Type B pancreatic cell (in vitro differentiated cells): ENCODE measurements around the gene LCN6. TPM values are rescaled to one million over a fixed set of nuclear protein-coding genes. Genes with fewer than 3 reads are reported as not detected.
"Not testable (repeated sequence)": the region's sequence is repeated elsewhere in the genome, so short reads cannot be mapped to it uniquely, and the experiment has no call there.

Source experiments
- DNase-seq: peaks from one replicate; pipeline ENCODE4 v3.0.0; 2021; ENCODE audit warnings: mixed read lengths; ENCODE audit not compliant: unreplicated experiment; ENCODE audit errors: extremely low spot score
- H3K27ac Mint-ChIP-seq: 2 replicates; pipeline ENCODE4 v1.8.0; 2021; ENCODE audit warnings: mild to moderate bottlenecking, mixed read lengths
- H3K27me3 Mint-ChIP-seq: 2 replicates; pipeline ENCODE4 v1.8.0; 2021; ENCODE audit warnings: mixed read lengths
- H3K36me3 Mint-ChIP-seq: 2 replicates; pipeline ENCODE4 v1.8.0; 2021; ENCODE audit warnings: mixed read lengths
- H3K4me1 Mint-ChIP-seq: one replicate; pipeline ENCODE4 v1.8.0; 2021; ENCODE audit warnings: mixed read lengths; ENCODE audit not compliant: unreplicated experiment
- H3K4me3 Mint-ChIP-seq: 2 replicates; pipeline ENCODE4 v1.8.0; 2021; ENCODE audit warnings: mild to moderate bottlenecking, mixed read lengths
- H3K9me3 Mint-ChIP-seq: 2 replicates; pipeline ENCODE4 v1.8.0; 2021; ENCODE audit warnings: mixed read lengths
- CTCF ChIP-seq: fragments of 200-600 bp; sonication (generic); conservative IDR thresholded peaks from 2 replicates; pipeline ENCODE4 v1.5.0; 2021; ENCODE audit warnings: antibody characterized with exemption, mild to moderate bottlenecking
- total RNA-seq: library from RNA; stranded (reverse); gene quantifications from 2 replicates; pipeline ENCODE4 v1.2.1, GENCODE V29; 2021; ENCODE audit warnings: low replicate concordance

Gene LCN6
- total RNA-seq, 1 donor from 2014 or later = not detected

GRCh38 chr9:136769710-136770191, 21.4 kb upstream of the LCN6 start:
- peaks cover 5% of the 10 kb centered on the region for H3K9me3 Mint-ChIP-seq
- no peaks in the 10 kb centered on the region for H3K36me3 Mint-ChIP-seq
- peaks cover 13% of the 10 kb centered on the region for H3K27me3 Mint-ChIP-seq
- DNase-seq = no peak
- H3K4me3 Mint-ChIP-seq = no peak overlapping the region
- H3K4me1 Mint-ChIP-seq = no peaks in the 10 kb centered on the region
- peak; percentile 68 for TF ChIP-seq CTCF
- no peak overlapping the region for H3K27ac Mint-ChIP-seq

GRCh38 chr9:136766410-136767120, 18.2 kb upstream of the LCN6 start:
- not testable (repeated sequence) for H3K36me3 Mint-ChIP-seq, H3K4me1 Mint-ChIP-seq, H3K9me3 Mint-ChIP-seq, H3K4me3 Mint-ChIP-seq, DNase-seq
- Mint-ChIP-seq H3K27ac (peak overlapping the region; percentile 5), H3K27me3 (peaks cover 13% of the 10 kb centered on the region)
- peak; percentile 72 for TF ChIP-seq CTCF

GRCh38 chr9:136765745-136766409, 17.6 kb upstream of the LCN6 start:
- not testable (repeated sequence) for H3K9me3 Mint-ChIP-seq, H3K4me1 Mint-ChIP-seq, H3K27ac Mint-ChIP-seq, H3K36me3 Mint-ChIP-seq, DNase-seq, H3K4me3 Mint-ChIP-seq
- H3K27me3 Mint-ChIP-seq = peaks cover 13% of the 10 kb centered on the region

- H3K9me3 Mint-ChIP-seq = no peaks in the 10 kb centered on the region
- no peak overlapping the region for H3K27ac Mint-ChIP-seq
- no peak overlapping the region for H3K4me3 Mint-ChIP-seq
- no peak for DNase-seq
- peaks cover 13% of the 10 kb centered on the region for H3K27me3 Mint-ChIP-seq
- no peak for TF ChIP-seq CTCF
- no peaks in the 10 kb centered on the region for H3K36me3 Mint-ChIP-seq
- peaks cover 7% of the 10 kb centered on the region for H3K4me1 Mint-ChIP-seq
Observed at GRCh38 chr9:136765041-136765440, 16.7 kb upstream of the LCN6 start.

- no peaks in the 10 kb centered on the region for H3K36me3 Mint-ChIP-seq
- H3K4me3 Mint-ChIP-seq = no peak within 1 kb of the TSS
- no peak for TF ChIP-seq CTCF
- peaks cover 8% of the 10 kb centered on the region for H3K4me1 Mint-ChIP-seq
- DNase-seq = no peak
- no peak within 1 kb of the TSS for H3K27ac Mint-ChIP-seq
- H3K9me3 Mint-ChIP-seq = no peaks in the 10 kb centered on the region
- peaks cover 13% of the 10 kb centered on the region for H3K27me3 Mint-ChIP-seq
Observed at GRCh38 chr9:136764301-136764891, 16.1 kb upstream of the LCN6 start, which contains the start of gene LCN15. Gene LCN15 (minus strand): TSS chr9:136764518. CDS start chr9:136764488, 30 bp downstream.

- Mint-ChIP-seq H3K36me3 (no peaks in the 10 kb centered on the region), H3K4me3 (no peak overlapping the region), H3K27me3 (peaks cover 13% of the 10 kb centered on the region), H3K4me1 (peaks cover 8% of the 10 kb centered on the region), H3K9me3 (no peaks in the 10 kb centered on the region), H3K27ac (no peak overlapping the region)
- TF ChIP-seq CTCF = no peak
- DNase-seq = no peak
Observed at GRCh38 chr9:136763649-136764035, 15.3 kb upstream of the LCN6 start.
